HuH-7 (cell line): ENCODE measurements around the gene OLR1.
"Not testable (repeated sequence)": the region's sequence is repeated elsewhere in the genome, so short reads cannot be mapped to it uniquely, and the experiment has no call there.

Source experiments
- DNase-seq: peaks from one replicate; pipeline ENCODE4 v3.0.0; 2011; ENCODE audit warnings: low spot score

The OLR1 gene

DNA sequence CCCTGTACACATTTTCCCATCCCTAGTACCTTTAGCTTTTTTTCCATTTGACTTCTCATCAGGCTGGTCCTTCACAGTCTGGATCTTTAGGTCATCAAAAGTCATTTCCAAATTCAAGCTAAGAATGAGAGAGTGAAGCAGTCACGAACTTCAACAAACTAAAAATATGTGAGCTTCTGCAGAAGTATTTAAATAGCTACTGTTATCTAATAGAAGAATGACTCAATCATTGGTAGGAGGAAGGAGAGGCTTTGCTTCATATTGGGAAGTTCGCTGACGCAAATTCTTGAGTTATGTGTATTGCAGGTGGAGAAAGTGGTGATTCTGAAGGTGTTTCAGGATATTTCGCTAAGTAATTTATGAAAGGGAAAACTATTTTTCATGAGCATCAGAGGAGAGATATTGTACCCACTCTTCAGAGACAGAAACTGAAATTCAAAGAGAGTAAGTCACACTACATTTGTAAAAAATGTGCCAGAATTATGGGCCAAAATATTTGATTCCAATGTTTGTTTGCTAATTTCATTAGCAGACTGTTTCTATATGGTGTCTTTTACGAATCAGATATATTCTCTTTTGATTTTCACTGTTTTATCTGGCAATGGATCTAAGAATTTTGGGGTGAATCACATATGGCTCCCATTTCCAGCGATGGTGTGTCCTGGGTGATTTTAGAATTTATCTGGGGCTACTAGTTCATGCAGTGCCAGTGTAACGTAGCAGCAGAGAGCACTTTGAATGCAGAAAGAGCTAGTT lies at the start of gene OLR1:
Gene OLR1 (minus strand): TSS at position 160 of the 756 bp plus-strand sequence. CDS start 55 bp downstream, at position 105.
- DNase-seq, result no peak

DNA sequence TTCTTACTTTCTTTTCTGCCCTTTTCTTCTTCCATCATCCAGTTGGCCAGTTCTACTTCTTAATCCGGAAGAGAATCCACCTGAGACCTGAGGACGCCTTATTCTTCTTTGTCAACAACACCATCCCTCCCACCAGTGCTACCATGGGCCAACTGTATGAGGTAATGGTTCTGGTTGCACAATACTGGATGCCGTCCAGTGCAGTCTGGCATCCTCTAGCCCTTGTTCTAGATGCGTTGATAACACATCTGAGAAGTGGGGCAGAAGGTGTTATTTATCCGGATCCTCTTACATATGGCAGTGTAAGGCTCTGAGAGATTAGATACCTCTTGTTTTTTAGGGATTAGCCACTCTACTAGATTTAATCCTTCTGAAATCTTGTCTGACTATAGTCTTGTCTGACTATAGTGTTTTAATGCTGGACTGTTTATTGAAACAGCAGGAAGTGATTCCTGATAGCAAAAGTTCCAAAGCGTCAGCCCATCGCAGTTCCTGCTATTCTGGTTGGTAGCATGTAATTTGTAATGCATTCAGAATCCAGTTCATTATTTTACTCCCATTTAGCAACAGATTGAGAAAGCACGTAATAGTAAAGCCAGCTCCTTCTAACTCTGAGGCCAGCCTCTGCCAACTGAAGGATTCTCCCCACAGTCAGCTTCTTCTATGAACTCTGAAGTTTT lies 48.6 kb upstream of the OLR1 start:
- no peak for DNase-seq

DNA sequence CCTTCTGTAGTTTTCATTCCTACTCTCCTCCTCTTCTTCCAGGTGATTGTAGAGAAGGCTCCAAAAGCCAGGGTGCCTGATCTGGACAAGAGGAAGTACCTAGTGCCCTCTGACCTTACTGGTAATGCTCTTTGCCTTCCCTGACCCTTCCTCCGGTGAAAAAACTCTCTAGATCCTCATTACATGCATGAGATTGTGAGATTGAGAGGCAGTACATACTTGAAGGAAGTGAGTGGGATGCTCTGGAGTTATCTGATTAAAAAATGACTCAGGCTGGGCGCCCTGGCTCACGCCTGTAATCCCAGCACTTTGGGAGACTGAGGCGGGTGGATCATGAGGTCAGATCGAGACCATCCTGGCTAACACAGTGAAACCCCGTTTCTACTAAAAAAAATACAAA lies 46.1 kb upstream of the OLR1 start:
- DNase-seq, result no peak

DNA sequence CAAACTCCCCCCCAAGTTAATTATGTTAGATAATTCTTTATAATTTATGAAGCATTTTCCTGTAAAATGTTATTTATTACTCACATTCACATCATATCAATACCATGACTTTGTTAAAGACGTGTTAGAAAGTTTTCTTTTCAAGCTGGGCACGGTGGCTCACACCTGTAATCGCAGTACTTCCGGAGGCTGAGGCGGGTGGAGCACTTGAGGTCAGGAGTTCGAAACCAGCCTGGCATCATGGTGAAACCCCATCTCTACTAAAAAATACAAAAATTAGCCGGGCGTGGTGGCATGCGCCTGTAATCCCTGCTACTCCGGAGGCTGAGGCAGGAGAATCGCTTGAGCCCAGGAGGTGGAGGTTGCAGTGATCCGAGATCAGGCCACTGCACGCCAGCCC lies 44.0 kb upstream of the OLR1 start:
- not testable (repeated sequence) for DNase-seq

DNA sequence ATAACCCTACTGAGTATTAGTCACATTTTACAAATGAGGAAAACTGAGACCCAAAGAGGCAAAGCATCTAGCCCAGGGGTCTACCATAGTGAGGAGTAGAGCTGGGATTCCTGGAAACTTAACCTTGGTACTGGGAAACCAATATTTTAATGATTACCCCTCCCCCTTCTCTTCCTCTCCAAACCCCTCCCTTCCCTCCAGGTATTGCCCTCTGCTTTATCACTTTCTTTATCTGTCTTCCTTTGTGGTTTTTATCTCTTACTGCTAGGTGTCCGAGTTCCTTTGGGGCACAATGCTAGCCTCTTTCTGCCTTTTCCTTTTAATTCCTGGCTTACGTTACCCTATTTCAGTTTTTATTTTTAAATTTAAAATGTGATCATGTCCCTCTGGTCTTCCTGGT lies 43.5 kb upstream of the OLR1 start:
- DNase-seq, result no peak

DNA sequence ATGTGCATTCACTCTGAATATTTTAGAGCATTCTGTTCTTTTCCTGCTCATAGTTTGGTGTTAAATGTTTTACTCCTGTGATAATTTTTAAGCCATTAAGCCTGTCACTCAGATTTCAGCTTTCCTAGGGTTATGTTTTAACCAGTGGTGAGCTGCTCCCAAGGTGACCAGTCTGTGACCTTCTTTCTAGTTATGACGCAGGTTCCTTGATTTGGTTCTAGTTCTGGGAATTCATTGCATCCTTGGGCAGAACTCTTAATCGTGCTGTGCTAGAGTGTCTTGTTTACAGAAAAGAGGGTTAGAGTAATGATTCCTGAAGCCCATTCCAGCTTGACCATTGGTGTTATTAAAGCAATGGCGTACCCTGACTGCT lies 42.9 kb upstream of the OLR1 start:
- DNase-seq, result no peak

DNA sequence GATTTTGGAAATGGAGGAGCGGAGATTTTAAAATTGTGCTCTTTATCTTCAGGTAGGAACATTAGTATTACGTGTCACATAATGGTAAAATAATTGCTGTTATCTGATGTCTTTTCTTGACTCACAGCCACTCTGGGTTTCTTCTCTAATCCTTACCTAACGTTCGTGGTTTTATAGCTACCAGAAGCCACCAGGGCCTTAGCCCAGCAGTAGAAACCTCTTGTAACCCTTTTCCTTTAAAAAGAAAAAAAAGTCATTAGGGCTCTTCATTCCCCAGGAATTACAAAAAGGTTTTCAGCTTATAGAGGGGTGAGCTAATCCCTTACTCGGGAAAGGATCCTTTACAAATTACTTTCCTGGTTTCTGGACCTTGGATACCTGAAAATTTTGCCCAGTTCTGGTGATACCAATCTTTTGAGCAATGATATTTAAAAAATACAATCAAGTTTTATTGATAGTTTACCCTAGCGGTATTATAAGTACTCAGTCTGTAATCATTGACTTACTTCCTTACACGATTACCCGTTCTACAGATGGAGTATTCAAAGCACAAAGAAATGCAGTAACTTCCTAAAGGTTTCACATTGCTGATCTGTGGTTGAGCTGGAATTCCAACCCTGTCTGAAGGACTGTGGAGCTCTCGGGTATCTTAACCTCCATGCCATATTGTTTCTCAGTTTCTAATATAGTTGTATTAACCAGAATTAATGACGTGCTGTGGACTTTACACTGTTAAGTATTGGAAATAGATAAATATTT lies 42.4 kb upstream of the OLR1 start:
- peak; percentile 5 for DNase-seq

DNA sequence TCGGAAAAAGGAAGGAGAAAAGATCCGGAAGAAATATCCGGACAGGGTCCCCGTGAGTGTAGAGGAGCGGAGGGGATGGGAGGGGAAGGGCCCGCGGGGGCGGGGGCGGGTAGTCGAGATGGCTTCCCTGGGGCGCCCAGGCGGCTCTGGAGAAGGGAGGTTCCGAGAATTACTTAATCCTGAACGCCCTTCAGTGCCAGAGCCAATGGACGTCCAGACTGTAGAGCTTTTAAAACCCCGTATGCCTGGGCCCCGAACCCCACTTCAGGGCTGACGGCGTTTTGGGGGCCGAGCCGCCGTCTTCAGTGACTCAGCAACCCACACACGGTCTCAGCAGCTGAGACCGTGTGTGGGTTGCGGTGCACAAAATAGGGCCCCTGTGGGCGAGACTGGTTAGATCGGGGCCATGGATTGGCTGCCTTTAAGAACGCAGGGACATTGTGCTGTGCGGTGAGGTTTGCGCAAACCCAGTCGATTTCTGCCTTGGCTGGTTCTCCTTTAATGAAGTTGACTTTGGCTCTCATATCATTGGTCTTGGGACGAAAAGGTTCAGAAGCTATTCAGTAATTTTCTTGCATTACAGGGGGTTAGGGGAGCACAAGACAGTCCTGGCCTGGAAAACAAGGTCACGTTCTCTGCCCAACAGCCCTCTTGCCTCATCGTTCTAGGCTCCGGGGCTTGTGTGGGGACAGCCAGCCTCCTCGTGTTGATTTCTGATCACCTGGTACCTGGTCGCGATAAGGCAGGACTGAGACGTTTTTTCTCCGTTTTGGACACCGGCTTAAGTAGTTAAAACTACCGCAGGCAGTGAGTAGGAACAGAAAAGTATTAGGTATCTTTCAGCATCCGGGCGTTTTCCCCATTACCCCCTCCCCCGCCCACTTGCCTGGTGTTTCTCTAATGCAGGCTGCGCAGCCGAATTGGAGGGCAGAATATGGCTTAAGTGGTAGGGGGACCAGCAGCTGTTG lies 41.5 kb upstream of the OLR1 start:
- DNase-seq, result peak; percentile 42

DNA sequence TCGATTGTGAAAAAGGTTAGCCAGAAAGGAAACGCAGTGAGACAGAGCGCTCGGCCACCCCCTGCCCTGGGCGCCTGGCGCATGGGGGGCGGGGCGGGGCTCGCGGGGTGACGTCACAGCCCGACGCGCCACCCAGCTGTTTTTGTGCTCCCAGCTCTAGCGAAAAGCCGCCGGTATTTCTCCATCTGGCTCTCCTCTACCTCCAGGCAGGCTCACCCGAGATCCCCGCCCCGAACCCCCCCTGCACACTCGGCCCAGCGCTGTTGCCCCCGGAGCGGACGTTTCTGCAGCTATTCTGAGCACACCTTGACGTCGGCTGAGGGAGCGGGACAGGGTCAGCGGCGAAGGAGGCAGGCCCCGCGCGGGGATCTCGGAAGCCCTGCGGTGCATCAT lies 40.8 kb upstream of the OLR1 start, which contains the start of gene GABARAPL1:
Gene GABARAPL1 (plus strand): TSS at position 139 of the 393 bp plus-strand sequence. CDS start 253 bp downstream, at position 392.
- DNase-seq, result peak; percentile 67

DNA sequence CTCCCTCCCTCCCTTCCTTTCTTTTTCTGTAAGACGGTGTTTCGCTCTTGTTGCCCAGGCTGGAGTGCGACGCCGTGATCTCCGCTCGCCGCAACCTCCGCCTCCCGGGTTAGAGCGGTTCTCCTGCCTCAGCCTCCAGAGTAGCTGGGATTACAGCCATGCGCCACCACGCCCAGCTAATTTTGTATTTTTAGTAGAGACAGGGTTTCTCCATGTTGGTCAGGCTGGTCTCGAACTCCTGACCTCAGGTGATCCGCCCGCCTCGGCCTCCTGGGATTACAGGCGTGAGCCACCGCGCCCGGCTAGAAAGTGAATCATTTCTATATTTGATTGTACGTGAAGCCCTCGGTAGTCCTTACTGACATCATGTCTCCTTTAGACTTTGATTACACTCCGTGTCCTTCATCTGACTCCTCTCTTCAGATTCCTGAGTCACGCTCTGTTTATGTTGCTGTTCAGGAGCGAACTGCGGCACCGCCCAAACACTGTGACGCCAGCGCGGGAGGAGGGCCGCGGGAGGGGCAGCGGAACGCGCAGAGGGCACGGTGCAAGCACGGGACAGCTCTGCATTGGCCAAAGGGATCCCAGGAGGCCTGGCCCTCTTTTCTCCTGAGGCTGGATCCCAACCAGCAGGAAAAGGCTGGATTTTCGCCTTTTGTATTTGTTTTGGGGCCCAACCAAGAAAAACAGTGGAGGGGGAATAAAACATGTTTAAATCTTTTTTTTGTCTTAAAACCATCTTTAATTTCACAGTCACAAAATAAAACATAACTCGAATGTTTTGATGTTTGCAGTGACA lies 40.2 kb upstream of the OLR1 start:
- peak; percentile 85 for DNase-seq

DNA sequence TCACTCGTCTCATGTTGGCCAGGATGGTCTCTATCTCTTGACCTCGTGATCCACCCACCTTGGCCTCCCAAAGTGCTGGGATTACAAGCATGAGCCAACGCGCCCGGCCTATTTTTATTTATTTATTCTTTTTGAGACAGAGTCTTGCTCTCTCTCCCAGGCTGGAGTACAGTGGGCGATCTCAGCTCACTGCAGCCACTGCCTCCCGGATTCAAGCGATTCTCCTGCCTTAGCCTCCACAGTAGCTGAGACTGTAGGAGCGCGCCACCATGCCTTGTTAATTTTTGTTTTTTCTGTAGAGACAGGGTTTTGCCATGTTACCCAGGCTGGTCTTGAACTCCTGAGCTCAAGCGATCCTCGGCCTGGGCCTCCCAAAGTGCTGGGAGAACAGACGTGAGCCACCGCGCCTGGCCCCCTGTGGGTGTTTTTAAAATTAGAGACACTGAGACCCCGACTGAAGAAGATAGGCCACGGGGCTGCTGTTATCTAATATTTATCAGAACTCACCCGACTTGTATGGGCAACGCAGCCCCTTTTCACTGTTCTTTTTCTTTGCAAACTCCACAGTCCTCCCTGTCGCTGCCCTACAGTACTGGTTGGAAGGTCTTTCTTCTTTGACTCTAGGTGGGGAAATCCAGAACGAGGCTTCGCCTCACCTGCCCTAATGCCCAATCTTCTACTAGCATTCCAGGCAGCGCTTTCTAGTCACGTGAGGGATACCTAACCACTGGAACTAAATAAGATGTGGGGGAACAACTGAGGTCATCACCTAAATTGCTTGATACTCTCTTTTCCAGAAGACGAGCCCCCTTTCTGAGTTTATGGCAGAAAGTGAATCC lies 39.4 kb upstream of the OLR1 start:
- no peak for DNase-seq

DNA sequence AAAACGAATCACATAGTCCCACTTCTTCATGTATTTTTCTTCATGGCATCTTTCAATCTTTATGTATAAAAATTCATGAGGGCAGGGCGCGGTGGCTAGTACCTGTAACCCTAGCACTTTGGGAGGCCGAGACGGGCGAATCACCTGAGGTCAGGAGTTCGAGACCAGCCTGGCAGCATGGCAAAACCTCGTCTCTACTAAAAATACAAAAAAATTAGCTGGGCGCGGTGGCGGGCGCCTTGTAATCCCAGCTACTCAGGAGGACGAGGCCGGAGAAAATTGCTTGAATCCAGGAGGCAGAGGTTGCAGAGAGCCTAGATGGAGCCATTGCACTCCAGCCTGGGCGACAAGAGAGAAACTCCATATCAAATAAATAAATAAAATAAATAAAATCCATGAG lies 38.3 kb upstream of the OLR1 start:
- DNase-seq, result no peak

DNA sequence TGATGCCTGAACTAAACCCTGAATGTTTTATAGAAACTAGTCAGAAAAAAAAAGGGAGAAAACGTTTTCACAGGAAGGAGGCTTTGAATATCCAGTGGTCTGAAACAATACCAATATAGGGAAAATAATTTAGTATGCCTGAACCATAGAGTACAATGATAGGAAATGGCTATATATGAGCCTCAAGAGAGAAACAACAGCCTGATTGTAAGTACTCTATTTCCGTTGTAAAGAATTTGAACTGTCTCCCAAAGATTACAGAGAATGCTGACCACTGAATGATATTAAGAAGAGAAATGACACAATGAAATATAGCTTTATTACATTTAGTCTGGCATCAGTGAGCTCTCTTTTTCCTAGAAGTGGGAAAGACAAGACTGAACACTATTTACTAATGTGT lies 35.2 kb upstream of the OLR1 start:
- DNase-seq, result no peak

DNA sequence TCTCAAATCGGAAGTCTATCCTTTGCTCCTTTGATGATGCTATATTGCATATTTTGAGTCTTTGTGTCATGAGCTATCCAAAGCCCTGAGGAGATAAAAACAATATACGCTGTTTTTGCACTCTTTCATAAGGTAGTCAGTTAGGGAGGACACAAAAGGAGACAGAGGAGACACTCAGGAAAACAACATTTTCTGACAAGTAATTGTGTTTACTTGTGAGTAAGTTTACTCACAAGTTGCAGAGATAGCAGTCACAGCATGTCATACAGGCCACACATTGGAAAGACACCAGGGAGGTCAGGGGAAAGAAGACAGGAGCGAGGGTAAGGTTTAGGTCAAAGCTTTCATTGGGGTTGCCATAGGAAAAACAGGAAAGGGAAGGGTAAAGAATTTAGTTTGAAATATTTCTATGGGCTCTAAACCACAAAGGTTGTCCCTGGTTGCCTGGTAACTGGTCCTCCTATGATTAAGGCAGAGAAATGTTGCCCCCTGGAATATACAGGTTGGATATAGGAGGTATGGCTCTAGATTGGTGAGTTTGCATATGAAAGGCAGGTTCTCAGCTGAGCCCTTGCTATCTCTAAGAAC lies 33.4 kb upstream of the OLR1 start:
- DNase-seq, result no peak

DNA sequence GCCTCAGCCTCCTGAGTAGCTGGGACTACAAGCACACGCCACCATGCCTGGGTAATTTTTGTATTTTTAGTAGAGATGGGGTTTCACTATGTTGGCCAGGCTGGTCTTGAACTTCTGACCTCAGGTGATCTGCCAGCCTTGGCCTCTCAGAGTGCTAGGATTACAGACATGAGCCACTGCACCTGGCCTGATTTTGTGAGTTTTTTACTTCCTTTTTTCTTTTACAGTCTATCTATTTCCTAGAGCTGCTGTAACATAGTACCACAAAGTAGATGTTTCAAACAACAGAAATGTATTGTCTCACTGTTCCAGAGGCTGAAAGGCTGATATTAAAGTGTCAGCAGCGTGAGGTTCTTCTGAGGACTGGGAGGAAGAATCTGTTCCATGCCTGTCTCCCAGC lies 32.6 kb upstream of the OLR1 start:
- DNase-seq, result not testable (repeated sequence)

DNA sequence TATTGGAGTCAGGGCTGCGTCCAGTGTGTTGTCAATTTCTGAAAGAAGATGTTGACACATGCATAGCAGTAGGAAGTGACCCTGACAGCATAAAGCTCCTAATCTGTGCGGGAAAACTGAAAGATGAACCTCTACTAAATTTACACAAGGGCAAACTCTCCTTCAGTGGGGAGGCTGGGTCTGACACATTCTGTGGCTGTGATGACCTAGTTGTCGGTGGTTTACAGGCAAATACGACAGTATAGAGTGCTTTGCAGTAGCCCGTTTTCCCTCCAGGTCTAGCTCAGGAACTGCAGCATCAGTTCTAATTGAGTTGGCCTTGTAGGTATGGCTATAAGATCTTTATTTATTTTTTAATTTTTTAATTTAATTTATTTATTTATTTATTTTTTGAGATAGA lies 25.9 kb upstream of the OLR1 start:
- DNase-seq, result no peak

DNA sequence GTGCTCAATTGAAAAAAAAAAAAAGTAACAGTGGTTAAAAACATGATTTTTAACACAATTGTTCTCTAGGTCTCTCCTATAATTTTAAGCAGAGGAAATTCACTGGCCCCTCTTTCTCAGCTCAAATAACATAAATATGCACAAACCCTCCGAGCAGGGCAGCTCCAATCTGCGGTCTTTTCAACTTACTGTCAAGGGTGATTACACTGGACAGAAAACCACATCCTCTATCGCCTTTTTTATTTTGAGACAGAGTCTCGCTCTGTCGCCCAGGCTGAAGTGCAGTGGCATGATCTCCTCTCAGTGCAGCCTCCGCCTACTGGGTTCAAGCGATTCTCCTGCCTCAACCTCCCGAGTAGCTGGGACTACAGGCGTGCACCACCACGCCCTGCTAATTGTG lies 24.3 kb upstream of the OLR1 start:
- DNase-seq, result no peak

DNA sequence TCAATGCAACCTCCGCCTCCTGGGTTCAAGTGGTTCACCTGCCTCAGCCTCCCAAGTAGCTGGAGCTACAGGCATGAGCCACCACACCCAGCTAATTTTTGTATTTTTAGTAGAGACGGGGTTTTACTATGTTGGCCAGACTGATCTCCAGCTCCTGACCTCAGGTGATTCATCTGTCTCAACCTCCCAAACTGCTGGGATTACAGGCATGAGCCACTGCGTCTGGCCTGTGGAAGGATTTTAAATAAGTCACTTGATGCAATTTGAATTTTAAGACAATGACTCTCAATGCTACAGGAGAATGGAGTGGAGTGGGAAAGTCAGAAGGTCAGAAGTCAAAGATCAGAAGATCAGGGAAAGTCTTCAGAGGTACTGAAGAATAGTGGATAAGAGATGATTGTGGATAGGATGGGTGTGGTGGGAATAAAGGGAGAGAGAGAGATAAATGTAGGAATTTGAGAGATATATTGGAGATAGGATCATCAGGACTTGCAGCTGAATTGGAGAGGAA lies 22.3 kb upstream of the OLR1 start:
- no peak for DNase-seq

DNA sequence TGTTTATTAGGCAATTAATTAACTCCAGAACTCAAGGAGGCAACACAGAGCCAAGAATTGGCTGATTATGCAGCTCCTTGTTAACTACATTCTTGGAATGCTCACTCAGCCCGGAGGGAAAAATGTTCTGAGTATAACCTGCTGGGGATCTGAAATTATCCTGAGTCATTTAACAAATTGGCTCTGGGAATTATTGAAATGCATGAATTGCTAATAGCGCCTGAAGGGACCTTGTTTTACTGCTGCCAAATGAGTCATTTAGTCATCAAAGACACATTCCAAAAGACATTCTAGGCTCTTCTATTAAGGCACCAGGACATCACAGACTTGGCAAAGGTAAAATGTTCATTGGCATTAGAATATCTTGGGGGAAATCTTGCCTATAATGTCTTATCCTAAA lies 19.9 kb upstream of the OLR1 start:
- no peak for DNase-seq
